Uterus (tissue), 2 donors: ENCODE measurements around the gene MCM9.

ENCODE experiments used
- POLR2A ChIP-seq, 2 donors: fragments of 450-650 bp; IDR thresholded peaks; one replicate each; pipeline ENCODE4 v1.6.1; 2016; ENCODE audit warnings: antibody characterized with exemption in 2 of 2, mild to moderate bottlenecking in 1 of 2, moderate library complexity in 1 of 2
- TF ChIP-seq, protein P1 (sequence below), 4 experiments: fragments of 200-600 bp in 2 of 4; fragments of 450-650 bp in 2 of 4; sonication (generic) in 2 of 4; IDR thresholded peaks; one replicate each; pipeline ENCODE4 v1.5.1; 2016 to 2019; ENCODE audit warnings: antibody characterized with exemption in 4 of 4, mild to moderate bottlenecking in 2 of 4, moderate library complexity in 1 of 4

DNA sequence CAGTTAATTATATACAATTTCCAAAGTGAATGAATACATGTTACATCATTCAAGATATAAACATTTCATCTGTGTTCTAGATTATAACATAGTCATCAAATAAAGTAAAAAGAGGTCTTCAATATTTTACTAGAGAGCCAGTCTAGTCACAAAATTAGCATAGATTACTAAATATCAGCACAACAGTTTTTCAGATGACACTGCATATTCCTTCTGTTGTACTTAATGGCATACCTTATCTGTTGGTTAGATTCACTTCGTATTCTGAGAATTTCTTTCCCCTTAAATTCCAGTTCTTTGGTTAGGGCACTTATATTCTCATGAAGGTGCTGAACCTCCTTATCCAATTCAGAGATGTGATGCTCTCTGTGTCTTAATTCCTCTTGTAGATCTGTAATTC is 39.8 kb upstream of the MCM9 start:
- TF ChIP-seq, protein P1, sequence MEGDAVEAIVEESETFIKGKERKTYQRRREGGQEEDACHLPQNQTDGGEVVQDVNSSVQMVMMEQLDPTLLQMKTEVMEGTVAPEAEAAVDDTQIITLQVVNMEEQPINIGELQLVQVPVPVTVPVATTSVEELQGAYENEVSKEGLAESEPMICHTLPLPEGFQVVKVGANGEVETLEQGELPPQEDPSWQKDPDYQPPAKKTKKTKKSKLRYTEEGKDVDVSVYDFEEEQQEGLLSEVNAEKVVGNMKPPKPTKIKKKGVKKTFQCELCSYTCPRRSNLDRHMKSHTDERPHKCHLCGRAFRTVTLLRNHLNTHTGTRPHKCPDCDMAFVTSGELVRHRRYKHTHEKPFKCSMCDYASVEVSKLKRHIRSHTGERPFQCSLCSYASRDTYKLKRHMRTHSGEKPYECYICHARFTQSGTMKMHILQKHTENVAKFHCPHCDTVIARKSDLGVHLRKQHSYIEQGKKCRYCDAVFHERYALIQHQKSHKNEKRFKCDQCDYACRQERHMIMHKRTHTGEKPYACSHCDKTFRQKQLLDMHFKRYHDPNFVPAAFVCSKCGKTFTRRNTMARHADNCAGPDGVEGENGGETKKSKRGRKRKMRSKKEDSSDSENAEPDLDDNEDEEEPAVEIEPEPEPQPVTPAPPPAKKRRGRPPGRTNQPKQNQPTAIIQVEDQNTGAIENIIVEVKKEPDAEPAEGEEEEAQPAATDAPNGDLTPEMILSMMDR (IDR thresholded peaks at IDR 0.05): no peak
- no peak for TF ChIP-seq POLR2A (IDR thresholded peaks at IDR 0.05)
